ENCODE data around the gene PPDPF.

DNA sequence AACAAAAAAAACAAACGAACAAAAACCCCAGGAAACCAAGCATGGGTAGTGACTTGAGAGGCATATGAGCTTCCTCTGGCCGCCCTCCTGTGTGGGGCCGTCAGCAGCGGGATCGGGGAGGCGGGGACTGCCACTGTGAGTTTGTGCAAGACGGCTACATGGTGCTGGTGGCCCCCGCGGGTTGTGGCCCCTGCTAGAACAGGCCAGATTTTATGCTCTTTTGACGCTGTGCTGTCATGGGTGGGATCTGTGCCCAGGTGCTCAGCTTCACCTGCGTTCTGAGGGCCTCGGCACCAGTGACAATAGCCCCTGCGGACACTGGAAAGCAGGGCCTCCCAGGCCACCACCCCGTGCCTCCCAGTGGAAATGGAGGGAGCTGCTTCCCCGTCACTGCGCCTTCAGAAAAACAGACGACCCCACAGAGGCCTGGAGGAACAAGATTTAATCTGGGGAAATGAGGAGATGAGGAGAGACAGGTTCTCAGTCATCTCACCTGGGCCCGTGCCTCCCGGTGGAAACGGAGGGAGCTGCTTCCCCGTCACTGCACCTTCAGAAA is 43.4 kb upstream of the PPDPF start:
- TF ChIP-seq, protein P1, sequence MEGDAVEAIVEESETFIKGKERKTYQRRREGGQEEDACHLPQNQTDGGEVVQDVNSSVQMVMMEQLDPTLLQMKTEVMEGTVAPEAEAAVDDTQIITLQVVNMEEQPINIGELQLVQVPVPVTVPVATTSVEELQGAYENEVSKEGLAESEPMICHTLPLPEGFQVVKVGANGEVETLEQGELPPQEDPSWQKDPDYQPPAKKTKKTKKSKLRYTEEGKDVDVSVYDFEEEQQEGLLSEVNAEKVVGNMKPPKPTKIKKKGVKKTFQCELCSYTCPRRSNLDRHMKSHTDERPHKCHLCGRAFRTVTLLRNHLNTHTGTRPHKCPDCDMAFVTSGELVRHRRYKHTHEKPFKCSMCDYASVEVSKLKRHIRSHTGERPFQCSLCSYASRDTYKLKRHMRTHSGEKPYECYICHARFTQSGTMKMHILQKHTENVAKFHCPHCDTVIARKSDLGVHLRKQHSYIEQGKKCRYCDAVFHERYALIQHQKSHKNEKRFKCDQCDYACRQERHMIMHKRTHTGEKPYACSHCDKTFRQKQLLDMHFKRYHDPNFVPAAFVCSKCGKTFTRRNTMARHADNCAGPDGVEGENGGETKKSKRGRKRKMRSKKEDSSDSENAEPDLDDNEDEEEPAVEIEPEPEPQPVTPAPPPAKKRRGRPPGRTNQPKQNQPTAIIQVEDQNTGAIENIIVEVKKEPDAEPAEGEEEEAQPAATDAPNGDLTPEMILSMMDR (IDR thresholded peaks at IDR 0.05): no peak
- no peak for TF ChIP-seq POLR2A (IDR thresholded peaks at IDR 0.05)
- no peak for TF ChIP-seq POLR2AphosphoS5 (IDR thresholded peaks at IDR 0.05)
